Liver (tissue), 3 donors: Measurements from ENCODE around the gene ZNF860.

Experiments used
- CTCF ChIP-seq: fragments of 150-350 bp; IDR thresholded peaks from 2 replicates; pipeline ENCODE4 v1.5.1; 2017; ENCODE audit warnings: improper control_type of control experiment, low read depth, low read length; ENCODE audit not compliant: missing input control
- GABPA ChIP-seq, 2 donors: IDR thresholded peaks in 1 of 2; conservative IDR thresholded peaks in 1 of 2; 2 replicates each; pipeline ENCODE4 v1.6.1; 2016; ENCODE audit warnings: antibody characterized with exemption in 2 of 2, mild to moderate bottlenecking in 1 of 2, moderate library complexity in 1 of 2
- HNF4A ChIP-seq, 2 donors: conservative IDR thresholded peaks; 2 replicates each; pipeline ENCODE4 v1.6.1; 2016; ENCODE audit warnings: antibody characterized with exemption in 2 of 2, mild to moderate bottlenecking in 2 of 2
- JUND ChIP-seq, 2 donors: IDR thresholded peaks; 2 replicates each; pipeline ENCODE4 v1.6.1; 2016; ENCODE audit warnings: antibody characterized with exemption in 2 of 2
- RAD21 ChIP-seq, 2 donors: IDR thresholded peaks; 2 replicates each; pipeline ENCODE4 v1.6.1; 2016; ENCODE audit warnings: antibody characterized with exemption in 2 of 2, mild to moderate bottlenecking in 2 of 2
- REST ChIP-seq: IDR thresholded peaks from 2 replicates; pipeline ENCODE4 v1.6.1; 2016; ENCODE audit warnings: antibody characterized with exemption, mild to moderate bottlenecking
- SP1 ChIP-seq: IDR thresholded peaks from 2 replicates; pipeline ENCODE4 v1.6.1; 2018; ENCODE audit warnings: antibody characterized with exemption, mild to moderate bottlenecking
- TAF1 ChIP-seq: conservative IDR thresholded peaks from 2 replicates; pipeline ENCODE4 v1.6.1; 2016; ENCODE audit warnings: antibody characterized with exemption, mild to moderate bottlenecking
- donor health status: healthy.
- donor health status: healthy.

- TF ChIP-seq GABPA (IDR thresholded peaks at IDR 0.05 in 1 of 2, conservative IDR thresholded peaks at IDR 0.05 in 1 of 2) (no peak), CTCF (no peak), HNF4A (conservative IDR thresholded peaks at IDR 0.05) (no peak), SP1 (no peak), RAD21 (IDR thresholded peaks at IDR 0.05) (no peak), JUND (IDR thresholded peaks at IDR 0.05) (no peak), REST (no peak), TAF1 (no peak)
Measured at GRCh38 chr3:31945738-31946052, 35.9 kb upstream of the ZNF860 start.
